ENCODE results near the gene LEFTY1. TPM values are rescaled to one million over a fixed set of nuclear protein-coding genes. Genes with fewer than 3 reads are reported as not detected.
"Not testable (repeated sequence)": the region's sequence is repeated elsewhere in the genome, so short reads cannot be mapped to it uniquely, and the experiment has no call there.

LEFTY1 gene
- polyA plus RNA-seq, 1 donor from 2014 or later: 4.1 TPM

DNA sequence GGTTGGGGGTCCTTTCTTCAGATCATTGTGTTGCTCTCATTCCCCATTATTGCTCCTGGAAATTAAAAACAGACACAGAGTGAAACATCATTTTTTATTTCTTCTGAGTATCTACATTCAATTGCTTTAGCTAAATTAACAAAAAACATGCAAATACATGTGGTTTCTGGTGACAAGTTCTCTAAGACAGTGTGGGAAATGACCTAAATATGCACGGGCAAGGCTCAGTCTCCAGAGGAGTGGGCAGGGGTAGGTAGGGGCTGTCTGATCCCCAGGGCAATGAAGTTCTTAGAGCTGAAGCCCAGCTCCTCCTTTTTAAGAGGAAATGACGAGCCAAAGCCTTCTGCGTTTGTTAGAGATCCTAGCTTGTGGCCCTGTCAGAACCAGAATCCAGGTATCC is 47.6 kb upstream of the LEFTY1 start:
- Histone ChIP-seq H2AFZ (ENCODE audit: low read depth, low read length) (no peak overlapping the region), H3K9me2 (ENCODE audit: insufficient read depth, low read length) (no peaks in the 10 kb centered on the region), H3K4me3 (ENCODE audit: low read length) (no peak overlapping the region), H3F3A (ENCODE audit: insufficient read depth, low read length, poor library complexity, severe bottlenecking) (no peaks in the 10 kb centered on the region), H3K79me2 (replicated peaks; ENCODE audit: insufficient read depth, low read length) (no peaks in the 10 kb centered on the region), H3K36me3 (ENCODE audit: insufficient read depth, low read length) (no peaks in the 10 kb centered on the region), H3K27me3 (ENCODE audit: insufficient read depth, low read depth, low read length) (no peaks in the 10 kb centered on the region), H4K20me1 (ENCODE audit: insufficient read depth) (no peaks in the 10 kb centered on the region), H3K9me3 (ENCODE audit: low read length) (no peaks in the 10 kb centered on the region), H3K27ac (ENCODE audit: low read length) (no peak overlapping the region), H3K4me2 (ENCODE audit: low read length) (no peak overlapping the region), H3K9ac (ENCODE audit: low read length) (no peak overlapping the region)
- TF ChIP-seq RAD21 (conservative IDR thresholded peaks at IDR 0.05): no peak
- TF ChIP-seq, protein P1, sequence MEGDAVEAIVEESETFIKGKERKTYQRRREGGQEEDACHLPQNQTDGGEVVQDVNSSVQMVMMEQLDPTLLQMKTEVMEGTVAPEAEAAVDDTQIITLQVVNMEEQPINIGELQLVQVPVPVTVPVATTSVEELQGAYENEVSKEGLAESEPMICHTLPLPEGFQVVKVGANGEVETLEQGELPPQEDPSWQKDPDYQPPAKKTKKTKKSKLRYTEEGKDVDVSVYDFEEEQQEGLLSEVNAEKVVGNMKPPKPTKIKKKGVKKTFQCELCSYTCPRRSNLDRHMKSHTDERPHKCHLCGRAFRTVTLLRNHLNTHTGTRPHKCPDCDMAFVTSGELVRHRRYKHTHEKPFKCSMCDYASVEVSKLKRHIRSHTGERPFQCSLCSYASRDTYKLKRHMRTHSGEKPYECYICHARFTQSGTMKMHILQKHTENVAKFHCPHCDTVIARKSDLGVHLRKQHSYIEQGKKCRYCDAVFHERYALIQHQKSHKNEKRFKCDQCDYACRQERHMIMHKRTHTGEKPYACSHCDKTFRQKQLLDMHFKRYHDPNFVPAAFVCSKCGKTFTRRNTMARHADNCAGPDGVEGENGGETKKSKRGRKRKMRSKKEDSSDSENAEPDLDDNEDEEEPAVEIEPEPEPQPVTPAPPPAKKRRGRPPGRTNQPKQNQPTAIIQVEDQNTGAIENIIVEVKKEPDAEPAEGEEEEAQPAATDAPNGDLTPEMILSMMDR (IDR thresholded peaks at IDR 0.05; ENCODE audit: poor library complexity, severe bottlenecking): no peak
- no peak for TF ChIP-seq TAF1 (IDR thresholded peaks at IDR 0.05; ENCODE audit: low read depth)

DNA sequence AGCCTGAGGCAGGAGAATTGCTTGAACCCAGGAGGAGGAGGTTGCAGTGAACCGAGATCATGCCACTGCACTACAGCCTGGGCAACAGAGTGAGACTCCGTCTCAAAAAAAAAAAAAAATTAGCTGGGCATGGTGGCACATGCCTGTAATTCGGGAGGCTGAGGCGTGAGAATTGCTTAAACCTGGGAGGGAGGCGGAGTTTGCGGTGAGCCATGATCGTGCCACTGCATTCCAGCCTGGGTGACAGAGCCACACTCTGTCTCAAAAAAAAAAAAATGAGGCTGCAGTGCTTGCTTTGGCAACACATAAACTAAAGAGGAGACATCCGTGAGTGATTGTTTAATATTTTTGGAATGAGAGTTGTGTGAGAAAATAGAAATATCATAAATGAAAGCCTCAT is 47.1 kb upstream of the LEFTY1 start:
- H3K36me3 ChIP-seq (ENCODE audit: insufficient read depth, low read length); H3K9me3 ChIP-seq (ENCODE audit: low read length); H3K4me3 ChIP-seq (ENCODE audit: low read length); H3K9me2 ChIP-seq (ENCODE audit: insufficient read depth, low read length); H2AFZ ChIP-seq (ENCODE audit: low read depth, low read length); H3K9ac ChIP-seq (ENCODE audit: low read length); H4K20me1 ChIP-seq (ENCODE audit: insufficient read depth); H3K27ac ChIP-seq (ENCODE audit: low read length); H3K4me2 ChIP-seq (ENCODE audit: low read length); H3K27me3 ChIP-seq (ENCODE audit: insufficient read depth, low read depth, low read length); H3K79me2 ChIP-seq (replicated peaks; ENCODE audit: insufficient read depth, low read length); H3F3A ChIP-seq (ENCODE audit: insufficient read depth, low read length, poor library complexity, severe bottlenecking): not testable (repeated sequence)

DNA sequence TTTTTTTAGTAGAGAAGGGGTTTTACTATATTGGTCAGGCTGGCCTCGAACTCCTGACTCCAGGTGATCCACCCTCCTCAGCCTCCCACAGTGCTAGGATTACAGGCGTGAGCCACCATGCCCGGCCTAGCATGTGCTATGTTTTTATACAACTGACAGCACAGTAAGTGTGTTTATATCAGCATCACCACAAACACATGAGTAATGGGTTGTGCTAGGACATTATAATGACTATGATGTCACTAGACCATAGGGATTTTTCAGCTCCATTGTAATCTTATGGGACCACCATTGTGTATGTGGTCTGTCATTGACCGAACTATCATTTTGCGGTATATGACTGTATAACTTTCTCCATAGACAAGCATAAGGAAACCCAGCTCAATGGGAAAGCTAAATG is 45.8 kb upstream of the LEFTY1 start:
- TF ChIP-seq RAD21 (conservative IDR thresholded peaks at IDR 0.05) (no peak), EZH2 (IDR thresholded peaks at IDR 0.05; ENCODE audit: borderline replicate concordance, insufficient read depth, low read length, poor library complexity, severe bottlenecking) (no peak), SMC3 (conservative IDR thresholded peaks at IDR 0.05; ENCODE audit: poor library complexity) (no peak), MXI1 (conservative IDR thresholded peaks at IDR 0.05; ENCODE audit: poor library complexity, severe bottlenecking) (no peak), TAF1 (IDR thresholded peaks at IDR 0.05; ENCODE audit: low read depth) (no peak), POLR2AphosphoS5 (IDR thresholded peaks at IDR 0.05) (no peak), EP300 (conservative IDR thresholded peaks at IDR 0.05; ENCODE audit: poor library complexity, severe bottlenecking) (no peak)
- TF ChIP-seq, protein P1 (IDR thresholded peaks at IDR 0.05; ENCODE audit: poor library complexity, severe bottlenecking): no peak
- TF ChIP-seq, protein P2, sequence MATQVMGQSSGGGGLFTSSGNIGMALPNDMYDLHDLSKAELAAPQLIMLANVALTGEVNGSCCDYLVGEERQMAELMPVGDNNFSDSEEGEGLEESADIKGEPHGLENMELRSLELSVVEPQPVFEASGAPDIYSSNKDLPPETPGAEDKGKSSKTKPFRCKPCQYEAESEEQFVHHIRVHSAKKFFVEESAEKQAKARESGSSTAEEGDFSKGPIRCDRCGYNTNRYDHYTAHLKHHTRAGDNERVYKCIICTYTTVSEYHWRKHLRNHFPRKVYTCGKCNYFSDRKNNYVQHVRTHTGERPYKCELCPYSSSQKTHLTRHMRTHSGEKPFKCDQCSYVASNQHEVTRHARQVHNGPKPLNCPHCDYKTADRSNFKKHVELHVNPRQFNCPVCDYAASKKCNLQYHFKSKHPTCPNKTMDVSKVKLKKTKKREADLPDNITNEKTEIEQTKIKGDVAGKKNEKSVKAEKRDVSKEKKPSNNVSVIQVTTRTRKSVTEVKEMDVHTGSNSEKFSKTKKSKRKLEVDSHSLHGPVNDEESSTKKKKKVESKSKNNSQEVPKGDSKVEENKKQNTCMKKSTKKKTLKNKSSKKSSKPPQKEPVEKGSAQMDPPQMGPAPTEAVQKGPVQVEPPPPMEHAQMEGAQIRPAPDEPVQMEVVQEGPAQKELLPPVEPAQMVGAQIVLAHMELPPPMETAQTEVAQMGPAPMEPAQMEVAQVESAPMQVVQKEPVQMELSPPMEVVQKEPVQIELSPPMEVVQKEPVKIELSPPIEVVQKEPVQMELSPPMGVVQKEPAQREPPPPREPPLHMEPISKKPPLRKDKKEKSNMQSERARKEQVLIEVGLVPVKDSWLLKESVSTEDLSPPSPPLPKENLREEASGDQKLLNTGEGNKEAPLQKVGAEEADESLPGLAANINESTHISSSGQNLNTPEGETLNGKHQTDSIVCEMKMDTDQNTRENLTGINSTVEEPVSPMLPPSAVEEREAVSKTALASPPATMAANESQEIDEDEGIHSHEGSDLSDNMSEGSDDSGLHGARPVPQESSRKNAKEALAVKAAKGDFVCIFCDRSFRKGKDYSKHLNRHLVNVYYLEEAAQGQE (IDR thresholded peaks at IDR 0.05; ENCODE audit: borderline replicate concordance): no peak
- H3K36me3 ChIP-seq (ENCODE audit: insufficient read depth, low read length): no peaks in the 10 kb centered on the region
- no peaks in the 10 kb centered on the region for H3K27me3 ChIP-seq (ENCODE audit: insufficient read depth, low read depth, low read length)
- no peaks in the 10 kb centered on the region for H3K9me2 ChIP-seq (ENCODE audit: insufficient read depth, low read length)
- H3K27ac ChIP-seq (ENCODE audit: low read length): no peak overlapping the region
- no peak overlapping the region for H2AFZ ChIP-seq (ENCODE audit: low read depth, low read length)
- H3K79me2 ChIP-seq (replicated peaks; ENCODE audit: insufficient read depth, low read length): no peaks in the 10 kb centered on the region
- H4K20me1 ChIP-seq (ENCODE audit: insufficient read depth): no peaks in the 10 kb centered on the region
- no peaks in the 10 kb centered on the region for H3F3A ChIP-seq (ENCODE audit: insufficient read depth, low read length, poor library complexity, severe bottlenecking)
- no peak overlapping the region for H3K9ac ChIP-seq (ENCODE audit: low read length)
- no peak overlapping the region for H3K4me2 ChIP-seq (ENCODE audit: low read length)
- no peak overlapping the region for H3K4me3 ChIP-seq (ENCODE audit: low read length)
- H3K9me3 ChIP-seq (ENCODE audit: low read length): no peaks in the 10 kb centered on the region
